HepG2 (cell line): ENCODE measurements around the gene PGP. TPM values are rescaled to one million over a fixed set of nuclear protein-coding genes. Genes with fewer than 3 reads are reported as not detected.
A peak's percentile ranks its signal among the peaks of the same experiment; 100 is the strongest.

ENCODE experiments used
- CREB1 ChIP-seq, 2 experiments: fragments of 450-650 bp in 1 of 2; IDR thresholded peaks; 2 replicates each; pipeline ENCODE4 v1.6.1; 2016 to 2017; ENCODE audit warnings: control low read depth in 1 of 2, mild to moderate bottlenecking in 1 of 2, missing compliant biosample characterization in 1 of 2, missing genetic modification characterization in 1 of 2
- MED8 ChIP-seq: sonication (generic); formaldehyde crosslinking; IDR thresholded peaks from 2 replicates; pipeline ENCODE4 v1.8.1; 2023; ENCODE audit warnings: mild to moderate bottlenecking, missing genetic modification reagents; ENCODE audit not compliant: insufficient replicate concordance
- NONO ChIP-seq, 2 experiments: fragments of 450-650 bp in 1 of 2; sonication (generic) in 1 of 2; formaldehyde crosslinking in 1 of 2; IDR thresholded peaks in 1 of 2; conservative IDR thresholded peaks in 1 of 2; 2 replicates each; pipeline versions ENCODE4 v1.6.1 to v1.8.0; 2017 to 2022; ENCODE audit warnings: mild to moderate bottlenecking in 1 of 2, missing genetic modification reagents in 1 of 2, moderate library complexity in 1 of 2
- PCBP1 ChIP-seq: fragments of 200-400 bp; formaldehyde crosslinking; IDR thresholded peaks from 2 replicates; pipeline ENCODE4 v1.6.1; 2017; ENCODE audit warnings: mild to moderate bottlenecking, low read depth, low read length, borderline replicate concordance
- REXO4 ChIP-seq: sonication (generic); formaldehyde crosslinking; IDR thresholded peaks from 2 replicates; pipeline ENCODE4 v1.8.0; 2022; ENCODE audit warnings: missing genetic modification reagents, mild to moderate bottlenecking, borderline replicate concordance
- TCF12 ChIP-seq, 2 experiments: fragments of 450-650 bp in 1 of 2; sonication (generic) in 1 of 2; formaldehyde crosslinking in 1 of 2; IDR thresholded peaks; 2 replicates each; pipeline versions ENCODE4 v1.6.1 to v1.8.0; 2017 to 2022; ENCODE audit warnings: antibody characterized with exemption in 1 of 2, mild to moderate bottlenecking in 1 of 2, missing genetic modification reagents in 1 of 2, moderate library complexity in 1 of 2
- TCF7L2 ChIP-seq: IDR thresholded peaks from 2 replicates; pipeline ENCODE4 v1.6.1; 2011; ENCODE audit warnings: mild to moderate bottlenecking, low read depth, low read length, moderate library complexity
- ZFP82 ChIP-seq: sonication (generic); formaldehyde crosslinking; IDR thresholded peaks from 2 replicates; pipeline ENCODE4 v1.5.1; 2020; ENCODE audit warnings: mild to moderate bottlenecking, missing genetic modification reagents, borderline replicate concordance
- ZNF333 ChIP-seq: sonication (generic); formaldehyde crosslinking; IDR thresholded peaks from 2 replicates; pipeline ENCODE4 v1.4.0; 2020; ENCODE audit warnings: mild to moderate bottlenecking, missing genetic modification reagents, borderline replicate concordance
- polyA plus RNA-seq, 8 experiments: library from polyadenylated mRNA; depleted of rRNA in 3 of 8; stranded (reverse) in 7 of 8; unstranded in 1 of 8; fragments of >200 nt; fragmentation: Illumina TruSeq in 4 of 8; extraction: Trizol in 4 of 8; gene quantifications; 2 replicates each; pipeline versions ENCODE4 v1.2.1 to v1.2.3, GENCODE V29; 2011 to 2016; ENCODE audit warnings: low read depth in 4 of 8, missing spikeins in 1 of 8, mixed read lengths in 1 of 8; ENCODE audit not compliant: insufficient read depth in 1 of 8
- total RNA-seq, 5 experiments: library from RNA; depleted of rRNA; stranded (reverse); fragments of >200 nt; fragmentation: Illumina TruSeq; extraction: Trizol; gene quantifications; 2 replicates each; pipeline ENCODE4 v1.2.3, GENCODE V29; 2016; ENCODE audit warnings: low read depth in 1 of 5
- TF ChIP-seq, protein P1 (sequence below): sonication (generic); formaldehyde crosslinking; IDR thresholded peaks from 2 replicates; pipeline ENCODE4 v1.4.0; 2020; ENCODE audit warnings: missing genetic modification reagents
- TF ChIP-seq, protein P2 (sequence below): sonication (generic); formaldehyde crosslinking; IDR thresholded peaks from 2 replicates; pipeline ENCODE4 v1.8.0; 2022; ENCODE audit warnings: missing genetic modification reagents, low read depth, mild to moderate bottlenecking, borderline replicate concordance
- TF ChIP-seq, protein P3 (sequence below): sonication (generic); formaldehyde crosslinking; IDR thresholded peaks from 2 replicates; pipeline ENCODE4 v1.5.0; 2020; ENCODE audit warnings: missing genetic modification reagents
- TF ChIP-seq, protein P4 (sequence below): sonication (generic); formaldehyde crosslinking; IDR thresholded peaks from 2 replicates; pipeline ENCODE4 v1.5.0; 2020; ENCODE audit warnings: mild to moderate bottlenecking, missing genetic modification reagents, borderline replicate concordance
- TF ChIP-seq, protein P5 (sequence below): sonication (generic); formaldehyde crosslinking; IDR thresholded peaks from 2 replicates; pipeline ENCODE4 v1.4.0; 2020; ENCODE audit warnings: missing genetic modification reagents

Gene PGP
- total and polyA plus RNA-seq, 2 of the 13 experiments (the other 11 are each of a cell fraction or from before 2014, with no cell fraction given), result 7.3 to 18.3 TPM

DNA sequence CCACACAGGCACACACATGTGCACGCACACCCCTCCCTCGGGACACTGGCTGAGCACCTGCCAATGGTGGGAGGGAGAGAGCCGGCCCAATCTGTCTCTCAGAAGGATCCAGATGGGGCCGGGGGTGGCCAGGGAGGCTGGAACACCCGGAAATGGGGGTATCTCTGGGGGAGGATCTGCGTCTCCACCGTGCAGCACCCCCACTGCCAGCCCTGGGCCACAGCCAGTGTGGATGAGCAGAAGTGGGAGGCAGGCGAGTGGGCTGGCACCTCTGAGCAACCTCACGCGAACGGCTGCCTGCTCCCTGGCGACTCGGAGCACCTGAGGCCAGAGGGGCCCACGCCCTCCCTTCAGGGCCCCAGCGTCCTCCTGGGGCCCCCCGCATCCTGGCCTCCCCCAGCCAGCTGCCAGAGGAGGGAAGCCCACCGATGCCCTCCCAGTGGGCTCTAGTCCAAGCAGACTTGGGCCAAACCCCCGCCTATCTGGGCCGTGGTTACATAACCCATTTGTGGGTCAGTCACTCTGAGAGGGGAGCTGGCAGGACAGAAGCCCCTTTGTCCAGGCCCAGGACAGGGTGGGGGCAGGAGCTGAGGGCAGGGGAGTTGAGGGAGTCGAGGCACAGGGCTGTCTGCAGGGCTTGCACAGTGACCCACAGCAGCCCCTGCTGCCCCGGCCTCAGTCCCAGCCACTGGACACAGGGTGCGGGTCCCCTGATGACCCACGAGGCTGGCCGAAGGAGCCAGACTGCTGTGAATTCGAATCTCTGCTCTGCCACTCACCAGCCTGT is 23.8 kb downstream of the PGP start (continued):
- TF ChIP-seq, protein P1, sequence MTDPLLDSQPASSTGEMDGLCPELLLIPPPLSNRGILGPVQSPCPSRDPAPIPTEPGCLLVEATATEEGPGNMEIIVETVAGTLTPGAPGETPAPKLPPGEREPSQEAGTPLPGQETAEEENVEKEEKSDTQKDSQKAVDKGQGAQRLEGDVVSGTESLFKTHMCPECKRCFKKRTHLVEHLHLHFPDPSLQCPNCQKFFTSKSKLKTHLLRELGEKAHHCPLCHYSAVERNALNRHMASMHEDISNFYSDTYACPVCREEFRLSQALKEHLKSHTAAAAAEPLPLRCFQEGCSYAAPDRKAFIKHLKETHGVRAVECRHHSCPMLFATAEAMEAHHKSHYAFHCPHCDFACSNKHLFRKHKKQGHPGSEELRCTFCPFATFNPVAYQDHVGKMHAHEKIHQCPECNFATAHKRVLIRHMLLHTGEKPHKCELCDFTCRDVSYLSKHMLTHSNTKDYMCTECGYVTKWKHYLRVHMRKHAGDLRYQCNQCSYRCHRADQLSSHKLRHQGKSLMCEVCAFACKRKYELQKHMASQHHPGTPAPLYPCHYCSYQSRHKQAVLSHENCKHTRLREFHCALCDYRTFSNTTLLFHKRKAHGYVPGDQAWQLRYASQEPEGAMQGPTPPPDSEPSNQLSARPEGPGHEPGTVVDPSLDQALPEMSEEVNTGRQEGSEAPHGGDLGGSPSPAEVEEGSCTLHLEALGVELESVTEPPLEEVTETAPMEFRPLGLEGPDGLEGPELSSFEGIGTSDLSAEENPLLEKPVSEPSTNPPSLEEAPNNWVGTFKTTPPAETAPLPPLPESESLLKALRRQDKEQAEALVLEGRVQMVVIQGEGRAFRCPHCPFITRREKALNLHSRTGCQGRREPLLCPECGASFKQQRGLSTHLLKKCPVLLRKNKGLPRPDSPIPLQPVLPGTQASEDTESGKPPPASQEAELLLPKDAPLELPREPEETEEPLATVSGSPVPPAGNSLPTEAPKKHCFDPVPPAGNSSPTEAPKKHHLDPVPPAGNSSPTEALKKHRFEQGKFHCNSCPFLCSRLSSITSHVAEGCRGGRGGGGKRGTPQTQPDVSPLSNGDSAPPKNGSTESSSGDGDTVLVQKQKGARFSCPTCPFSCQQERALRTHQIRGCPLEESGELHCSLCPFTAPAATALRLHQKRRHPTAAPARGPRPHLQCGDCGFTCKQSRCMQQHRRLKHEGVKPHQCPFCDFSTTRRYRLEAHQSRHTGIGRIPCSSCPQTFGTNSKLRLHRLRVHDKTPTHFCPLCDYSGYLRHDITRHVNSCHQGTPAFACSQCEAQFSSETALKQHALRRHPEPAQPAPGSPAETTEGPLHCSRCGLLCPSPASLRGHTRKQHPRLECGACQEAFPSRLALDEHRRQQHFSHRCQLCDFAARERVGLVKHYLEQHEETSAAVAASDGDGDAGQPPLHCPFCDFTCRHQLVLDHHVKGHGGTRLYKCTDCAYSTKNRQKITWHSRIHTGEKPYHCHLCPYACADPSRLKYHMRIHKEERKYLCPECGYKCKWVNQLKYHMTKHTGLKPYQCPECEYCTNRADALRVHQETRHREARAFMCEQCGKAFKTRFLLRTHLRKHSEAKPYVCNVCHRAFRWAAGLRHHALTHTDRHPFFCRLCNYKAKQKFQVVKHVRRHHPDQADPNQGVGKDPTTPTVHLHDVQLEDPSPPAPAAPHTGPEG (CRISPR knock-in tag), result no peak
- TF ChIP-seq TCF12 (IDR thresholded peaks at IDR 0.05) (no peak), TCF12 (CRISPR knock-in tag; IDR thresholded peaks at IDR 0.05) (no peak), MED8 (CRISPR knock-in tag) (peak; percentile 35), ZNF333 (CRISPR knock-in tag) (0 out of 2 replicates have a peak, but pooled peaks have one; percentile 39), TCF7L2 (no peak), PCBP1 (0 out of 2 replicates have a peak, but pooled peaks have one; percentile 30), NONO (IDR thresholded peaks at IDR 0.05) (no peak), NONO (CRISPR knock-in tag; conservative IDR thresholded peaks at IDR 0.05) (0 out of 2 replicates have a peak, but pooled peaks have one; percentile 25), CREB1 (IDR thresholded peaks at IDR 0.05) (no peak), CREB1 (CRISPR knock-in tag; IDR thresholded peaks at IDR 0.05) (no peak), REXO4 (CRISPR knock-in tag) (no peak), ZFP82 (CRISPR knock-in tag) (no peak)
- TF ChIP-seq, protein P2, sequence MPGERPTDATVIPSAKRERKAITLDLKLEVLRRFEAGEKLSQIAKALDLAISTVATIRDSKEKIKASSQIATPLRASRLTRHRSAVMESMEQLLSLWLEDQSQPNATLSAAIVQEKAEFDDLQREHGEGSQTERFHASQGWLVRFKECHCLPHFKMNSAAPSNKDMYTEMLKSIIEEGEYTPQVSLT (CRISPR knock-in tag), result no peak
- TF ChIP-seq, protein P3, sequence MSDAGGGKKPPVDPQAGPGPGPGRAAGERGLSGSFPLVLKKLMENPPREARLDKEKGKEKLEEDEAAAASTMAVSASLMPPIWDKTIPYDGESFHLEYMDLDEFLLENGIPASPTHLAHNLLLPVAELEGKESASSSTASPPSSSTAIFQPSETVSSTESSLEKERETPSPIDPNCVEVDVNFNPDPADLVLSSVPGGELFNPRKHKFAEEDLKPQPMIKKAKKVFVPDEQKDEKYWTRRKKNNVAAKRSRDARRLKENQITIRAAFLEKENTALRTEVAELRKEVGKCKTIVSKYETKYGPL (CRISPR knock-in tag), result peak; percentile 35; the same call in 1 of the 2 replicates
- TF ChIP-seq, protein P4, sequence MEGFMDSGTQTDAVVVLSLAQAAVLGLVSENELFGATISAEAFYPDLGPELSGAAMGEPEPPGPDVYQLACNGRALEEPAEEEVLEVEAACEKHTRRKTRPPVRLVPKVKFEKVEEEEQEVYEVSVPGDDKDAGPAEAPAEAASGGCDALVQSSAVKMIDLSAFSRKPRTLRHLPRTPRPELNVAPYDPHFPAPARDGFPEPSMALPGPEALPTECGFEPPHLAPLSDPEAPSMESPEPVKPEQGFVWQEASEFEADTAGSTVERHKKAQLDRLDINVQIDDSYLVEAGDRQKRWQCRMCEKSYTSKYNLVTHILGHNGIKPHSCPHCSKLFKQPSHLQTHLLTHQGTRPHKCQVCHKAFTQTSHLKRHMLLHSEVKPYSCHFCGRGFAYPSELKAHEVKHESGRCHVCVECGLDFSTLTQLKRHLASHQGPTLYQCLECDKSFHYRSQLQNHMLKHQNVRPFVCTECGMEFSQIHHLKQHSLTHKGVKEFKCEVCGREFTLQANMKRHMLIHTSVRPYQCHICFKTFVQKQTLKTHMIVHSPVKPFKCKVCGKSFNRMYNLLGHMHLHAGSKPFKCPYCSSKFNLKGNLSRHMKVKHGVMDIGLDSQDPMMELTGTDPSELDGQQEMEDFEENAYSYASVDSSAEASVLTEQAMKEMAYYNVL (CRISPR knock-in tag), result 0 out of 2 replicates have a peak, but pooled peaks have one; percentile 19
- TF ChIP-seq, protein P5, sequence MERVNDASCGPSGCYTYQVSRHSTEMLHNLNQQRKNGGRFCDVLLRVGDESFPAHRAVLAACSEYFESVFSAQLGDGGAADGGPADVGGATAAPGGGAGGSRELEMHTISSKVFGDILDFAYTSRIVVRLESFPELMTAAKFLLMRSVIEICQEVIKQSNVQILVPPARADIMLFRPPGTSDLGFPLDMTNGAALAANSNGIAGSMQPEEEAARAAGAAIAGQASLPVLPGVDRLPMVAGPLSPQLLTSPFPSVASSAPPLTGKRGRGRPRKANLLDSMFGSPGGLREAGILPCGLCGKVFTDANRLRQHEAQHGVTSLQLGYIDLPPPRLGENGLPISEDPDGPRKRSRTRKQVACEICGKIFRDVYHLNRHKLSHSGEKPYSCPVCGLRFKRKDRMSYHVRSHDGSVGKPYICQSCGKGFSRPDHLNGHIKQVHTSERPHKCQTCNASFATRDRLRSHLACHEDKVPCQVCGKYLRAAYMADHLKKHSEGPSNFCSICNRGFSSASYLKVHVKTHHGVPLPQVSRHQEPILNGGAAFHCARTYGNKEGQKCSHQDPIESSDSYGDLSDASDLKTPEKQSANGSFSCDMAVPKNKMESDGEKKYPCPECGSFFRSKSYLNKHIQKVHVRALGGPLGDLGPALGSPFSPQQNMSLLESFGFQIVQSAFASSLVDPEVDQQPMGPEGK (CRISPR knock-in tag), result peak; percentile 42; the same call in 1 of the 2 replicates
